ACC112 (cell line): Measurements from ENCODE around the gene PREB.

ENCODE experiments used
- H2AFZ ChIP-seq: fragments of 200-600 bp; sonication (generic); one replicate; pipeline ENCODE4 v1.6.0; 2017; ENCODE audit warnings: antibody characterized with exemption, low read length; ENCODE audit not compliant: unreplicated experiment
- H3K27ac ChIP-seq: fragments of 200-600 bp; sonication (generic); 2 replicates; pipeline ENCODE4 v1.5.1; 2014; ENCODE audit warnings: low read depth, mild to moderate bottlenecking, antibody characterized with exemption, low read length, moderate library complexity
- H3K27me3 ChIP-seq: fragments of 200-600 bp; sonication (generic); 2 replicates; pipeline ENCODE4 v1.6.1; 2014; ENCODE audit warnings: mild to moderate bottlenecking, antibody characterized with exemption, low read length, moderate library complexity, mixed read lengths; ENCODE audit not compliant: insufficient read depth
- H3K36me3 ChIP-seq: fragments of 200-600 bp; sonication (generic); 2 replicates; pipeline ENCODE4 v1.6.1; 2016; ENCODE audit warnings: mild to moderate bottlenecking, antibody characterized with exemption, low read length, moderate library complexity, mixed read lengths; ENCODE audit not compliant: insufficient read depth
- H3K4me1 ChIP-seq: fragments of 200-600 bp; sonication (generic); one replicate; pipeline ENCODE4 v1.6.1; 2016; ENCODE audit warnings: low read length, mixed read lengths; ENCODE audit not compliant: insufficient read depth, unreplicated experiment, control insufficient read depth
- H3K4me3 ChIP-seq: fragments of 200-600 bp; sonication (generic); 2 replicates; pipeline ENCODE4 v1.5.1; 2014; ENCODE audit warnings: mild to moderate bottlenecking, low read depth, low read length
- H3K79me2 ChIP-seq: fragments of 200-600 bp; sonication (generic); one replicate; pipeline ENCODE4 v1.6.0; 2016; ENCODE audit warnings: low read length; ENCODE audit not compliant: control insufficient read depth, unreplicated experiment, insufficient read depth

PREB gene

DNA sequence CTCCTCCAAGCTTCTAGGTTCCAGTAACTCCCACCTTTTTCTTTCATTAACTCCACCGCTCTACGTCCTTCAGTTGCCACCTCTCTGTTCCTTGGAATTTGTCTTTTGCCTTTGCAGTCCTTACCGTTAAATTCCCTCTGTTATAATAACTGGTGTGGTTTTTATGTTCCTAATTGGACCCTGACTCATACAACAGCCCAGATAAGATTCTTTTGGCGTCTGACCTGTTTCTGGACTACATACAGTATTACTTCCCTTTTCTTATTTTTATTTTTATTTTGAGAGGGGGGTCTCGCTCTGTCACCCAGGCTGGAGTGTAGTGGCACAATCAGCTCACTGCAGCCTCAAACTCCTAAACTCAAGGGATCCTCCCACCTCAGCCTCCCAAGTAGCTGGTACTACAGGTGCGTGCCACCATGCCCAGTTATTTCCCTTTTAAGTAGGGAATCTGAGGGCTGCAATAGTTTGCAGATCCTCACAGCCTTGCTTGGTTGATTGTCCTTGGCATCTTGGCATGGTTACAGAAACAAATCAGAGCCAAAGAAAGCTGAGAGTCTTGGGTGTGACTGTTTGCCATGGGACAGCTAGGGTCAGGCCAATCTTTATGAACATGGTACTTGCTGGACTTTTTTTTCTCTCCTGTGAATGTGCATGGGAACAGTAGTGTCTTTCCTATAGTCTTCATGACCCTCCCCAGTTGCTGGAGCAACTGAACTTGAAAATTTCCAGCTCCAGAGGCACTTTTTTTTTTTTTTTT, 36.3 kb upstream of the PREB start:
- no peak overlapping the region for H3K27ac ChIP-seq
- no peak overlapping the region for H2AFZ ChIP-seq
- no peak overlapping the region for H3K4me3 ChIP-seq
- H3K4me1 ChIP-seq = no peaks in the 10 kb centered on the region
- H3K36me3 ChIP-seq = no peaks in the 10 kb centered on the region
- H3K27me3 ChIP-seq = no peaks in the 10 kb centered on the region
- no peaks in the 10 kb centered on the region for H3K79me2 ChIP-seq

DNA sequence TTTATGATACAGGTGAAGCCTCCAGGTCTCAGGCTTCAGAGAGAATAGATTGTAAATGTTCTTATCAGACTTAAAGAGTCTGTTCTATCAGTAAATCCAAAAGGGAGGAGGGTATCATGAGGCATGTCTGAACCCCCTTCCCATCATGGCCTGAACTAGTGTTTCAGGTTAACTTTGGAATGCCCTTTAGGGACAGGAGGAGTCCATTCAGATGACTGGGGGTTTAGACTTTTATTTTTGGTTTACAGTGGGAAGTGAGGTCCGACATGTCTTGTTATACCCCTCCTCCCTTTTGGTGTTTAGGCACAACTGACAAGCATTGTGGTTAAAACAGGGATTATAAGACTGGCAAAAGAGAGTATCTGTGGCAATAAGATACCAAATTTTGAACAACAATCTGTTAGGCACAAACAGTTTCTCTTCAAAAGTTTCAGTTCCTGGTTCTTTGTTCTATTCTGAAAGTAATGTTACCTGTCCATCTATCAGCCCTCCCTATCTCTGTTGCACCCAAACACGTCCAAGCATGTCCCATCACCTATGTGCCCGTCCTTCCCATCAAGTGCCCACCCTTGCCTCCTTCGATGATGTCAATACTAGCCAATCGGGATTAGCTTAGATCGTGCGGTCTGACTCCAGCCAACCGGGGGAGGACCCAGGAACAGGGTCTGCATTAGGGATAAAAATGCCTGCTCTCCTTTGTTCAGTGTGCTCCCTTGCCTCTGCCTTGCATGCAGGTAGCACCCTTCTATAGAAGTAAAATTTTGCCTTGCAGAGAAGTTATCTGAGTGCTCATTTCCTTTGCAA, 30.7 kb upstream of the PREB start:
- no peak overlapping the region for H3K27ac ChIP-seq
- H3K79me2 ChIP-seq = no peaks in the 10 kb centered on the region
- H2AFZ ChIP-seq = no peak overlapping the region
- H3K4me3 ChIP-seq = no peak overlapping the region
- H3K36me3 ChIP-seq = no peaks in the 10 kb centered on the region
- H3K4me1 ChIP-seq = no peaks in the 10 kb centered on the region
- no peaks in the 10 kb centered on the region for H3K27me3 ChIP-seq

DNA sequence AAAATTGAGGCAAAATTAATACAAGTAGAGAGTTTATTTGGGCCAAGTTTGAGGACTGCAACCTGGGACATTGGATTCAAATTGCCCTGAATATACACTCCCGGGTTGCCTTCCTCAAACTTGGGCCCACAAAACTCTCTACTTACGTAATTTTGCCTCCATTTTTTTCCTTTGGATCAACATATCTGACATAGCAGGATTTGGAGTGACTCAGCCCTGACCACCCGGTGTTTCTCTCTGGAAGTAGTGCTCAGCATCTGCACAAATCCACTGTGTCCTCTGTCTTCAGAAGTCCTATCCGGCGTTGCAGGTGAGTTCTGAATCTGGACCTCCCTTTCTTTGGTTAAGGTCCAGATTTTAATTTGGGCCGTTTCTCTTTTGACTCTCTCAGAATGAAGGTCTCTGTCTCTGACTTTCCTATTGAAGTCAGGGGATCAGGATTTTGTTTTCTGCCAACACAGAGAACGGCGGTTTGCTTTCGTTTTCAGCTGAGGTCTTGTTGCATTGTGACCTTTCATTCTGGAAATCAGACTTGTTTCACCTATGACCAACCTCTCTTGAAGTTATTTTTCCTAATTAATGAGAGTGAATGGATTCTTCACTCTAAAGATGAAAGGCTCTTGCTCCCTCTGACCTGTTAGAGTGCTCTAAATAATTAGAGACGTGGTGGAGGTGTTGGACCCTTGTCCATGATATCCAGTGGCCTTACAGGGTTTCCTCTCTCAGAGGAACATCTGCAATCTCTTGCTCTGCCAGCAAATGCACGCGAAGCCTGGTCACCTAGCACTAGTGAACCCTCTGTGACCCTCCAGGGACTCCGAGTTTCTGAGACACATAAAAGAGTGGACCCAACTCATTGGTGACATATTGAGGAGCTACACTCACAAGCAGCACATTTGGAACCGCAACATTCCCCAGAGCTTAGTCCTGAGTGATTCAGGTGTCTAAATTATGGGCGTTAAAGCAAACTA, 28.0 kb upstream of the PREB start:
- Histone ChIP-seq H3K4me1 (no peaks in the 10 kb centered on the region), H3K79me2 (no peaks in the 10 kb centered on the region), H3K27me3 (no peaks in the 10 kb centered on the region), H3K27ac (no peak overlapping the region), H3K36me3 (no peaks in the 10 kb centered on the region), H3K4me3 (no peak overlapping the region), H2AFZ (no peak overlapping the region)

- no peaks in the 10 kb centered on the region for H3K79me2 ChIP-seq
- H3K4me3 ChIP-seq = no peak overlapping the region
- H3K27ac ChIP-seq = no peak overlapping the region
- H3K4me1 ChIP-seq = no peaks in the 10 kb centered on the region
- no peaks in the 10 kb centered on the region for H3K36me3 ChIP-seq
- H3K27me3 ChIP-seq = no peaks in the 10 kb centered on the region
- no peak overlapping the region for H2AFZ ChIP-seq
These were observed 25.8 kb upstream of the PREB start for GRCh38 chr2:27160191-27160590.

GRCh38 chr2:27159271-27159670, 24.8 kb upstream of the PREB start:
- H3K36me3 ChIP-seq = no peaks in the 10 kb centered on the region
- no peak overlapping the region for H3K27ac ChIP-seq
- H3K4me3 ChIP-seq = no peak overlapping the region
- no peaks in the 10 kb centered on the region for H3K79me2 ChIP-seq
- H3K4me1 ChIP-seq = no peaks in the 10 kb centered on the region
- H2AFZ ChIP-seq = no peak overlapping the region
- H3K27me3 ChIP-seq = no peaks in the 10 kb centered on the region

DNA sequence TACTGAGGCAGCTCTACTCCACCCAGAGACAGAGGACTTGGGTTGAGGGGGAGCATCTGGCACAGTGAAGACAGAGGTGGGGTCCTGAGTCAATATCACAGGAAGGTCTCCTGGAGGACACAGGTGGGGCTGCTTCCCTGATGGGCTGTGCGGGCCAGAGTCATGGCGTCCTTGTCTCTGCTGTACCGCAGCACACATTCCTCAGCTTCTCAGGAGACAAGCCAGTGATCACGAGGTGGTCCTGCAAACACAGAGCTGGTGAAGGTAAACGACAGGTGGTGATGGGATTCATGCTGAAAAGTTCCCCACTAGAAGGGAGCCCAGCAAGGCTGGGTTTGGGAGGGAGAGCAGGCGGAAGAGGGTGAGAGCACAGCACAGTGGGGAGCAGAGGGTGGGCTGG, 24.0 kb upstream of the PREB start:
- H3K4me3 ChIP-seq = no peak overlapping the region
- no peaks in the 10 kb centered on the region for H3K79me2 ChIP-seq
- no peaks in the 10 kb centered on the region for H3K4me1 ChIP-seq
- H3K27ac ChIP-seq = no peak overlapping the region
- H3K36me3 ChIP-seq = no peaks in the 10 kb centered on the region
- no peaks in the 10 kb centered on the region for H3K27me3 ChIP-seq
- H2AFZ ChIP-seq = no peak overlapping the region

- Histone ChIP-seq H3K36me3 (no peaks in the 10 kb centered on the region), H3K79me2 (no peaks in the 10 kb centered on the region), H3K4me1 (no peaks in the 10 kb centered on the region), H2AFZ (no peak overlapping the region), H3K4me3 (no peak overlapping the region), H3K27ac (no peak overlapping the region), H3K27me3 (no peaks in the 10 kb centered on the region)
These were observed 20.7 kb upstream of the PREB start for GRCh38 chr2:27155069-27155520.

GRCh38 chr2:27154488-27154887, 20.1 kb upstream of the PREB start:
- H3K79me2 ChIP-seq = no peaks in the 10 kb centered on the region
- no peak overlapping the region for H3K4me3 ChIP-seq
- no peaks in the 10 kb centered on the region for H3K36me3 ChIP-seq
- no peaks in the 10 kb centered on the region for H3K4me1 ChIP-seq
- no peak overlapping the region for H3K27ac ChIP-seq
- H3K27me3 ChIP-seq = no peaks in the 10 kb centered on the region
- no peak overlapping the region for H2AFZ ChIP-seq

- Histone ChIP-seq H3K36me3 (no peaks in the 10 kb centered on the region), H2AFZ (no peak overlapping the region), H3K27ac (no peak overlapping the region), H3K27me3 (no peaks in the 10 kb centered on the region), H3K4me1 (no peaks in the 10 kb centered on the region), H3K79me2 (no peaks in the 10 kb centered on the region), H3K4me3 (no peak overlapping the region)
These were observed 18.5 kb upstream of the PREB start for GRCh38 chr2:27152796-27153464.
